Suprapubic skin (tissue), 4 donors: ENCODE results near the gene RBM19.

ENCODE experiments used
- POLR2A ChIP-seq, 2 donors: fragments of 450-650 bp; IDR thresholded peaks; one replicate each; pipeline ENCODE4 v1.6.1; 2017; ENCODE audit warnings: antibody characterized with exemption in 2 of 2, mild to moderate bottlenecking in 2 of 2, moderate library complexity in 2 of 2
- POLR2AphosphoS5 ChIP-seq, 3 donors: sonication (generic); formaldehyde crosslinking; IDR thresholded peaks; one replicate each; pipeline ENCODE4 v1.6.1; 2017; ENCODE audit warnings: antibody characterized with exemption in 3 of 3
- TF ChIP-seq, protein P1 (sequence below), 2 donors: fragments of 200-600 bp in 1 of 2; fragments of 450-650 bp in 1 of 2; sonication (generic) in 1 of 2; IDR thresholded peaks; one replicate each; pipeline ENCODE4 v1.5.1; 2016 to 2019; ENCODE audit warnings: antibody characterized with exemption in 2 of 2, mild to moderate bottlenecking in 1 of 2, moderate library complexity in 1 of 2

GRCh38 chr12:113935459-113935858 is 30.7 kb downstream of the RBM19 start:
- TF ChIP-seq, protein P1, sequence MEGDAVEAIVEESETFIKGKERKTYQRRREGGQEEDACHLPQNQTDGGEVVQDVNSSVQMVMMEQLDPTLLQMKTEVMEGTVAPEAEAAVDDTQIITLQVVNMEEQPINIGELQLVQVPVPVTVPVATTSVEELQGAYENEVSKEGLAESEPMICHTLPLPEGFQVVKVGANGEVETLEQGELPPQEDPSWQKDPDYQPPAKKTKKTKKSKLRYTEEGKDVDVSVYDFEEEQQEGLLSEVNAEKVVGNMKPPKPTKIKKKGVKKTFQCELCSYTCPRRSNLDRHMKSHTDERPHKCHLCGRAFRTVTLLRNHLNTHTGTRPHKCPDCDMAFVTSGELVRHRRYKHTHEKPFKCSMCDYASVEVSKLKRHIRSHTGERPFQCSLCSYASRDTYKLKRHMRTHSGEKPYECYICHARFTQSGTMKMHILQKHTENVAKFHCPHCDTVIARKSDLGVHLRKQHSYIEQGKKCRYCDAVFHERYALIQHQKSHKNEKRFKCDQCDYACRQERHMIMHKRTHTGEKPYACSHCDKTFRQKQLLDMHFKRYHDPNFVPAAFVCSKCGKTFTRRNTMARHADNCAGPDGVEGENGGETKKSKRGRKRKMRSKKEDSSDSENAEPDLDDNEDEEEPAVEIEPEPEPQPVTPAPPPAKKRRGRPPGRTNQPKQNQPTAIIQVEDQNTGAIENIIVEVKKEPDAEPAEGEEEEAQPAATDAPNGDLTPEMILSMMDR (IDR thresholded peaks at IDR 0.05) = no peak
- TF ChIP-seq POLR2AphosphoS5 (IDR thresholded peaks at IDR 0.05) (no peak), POLR2A (IDR thresholded peaks at IDR 0.05) (no peak)
